RWPE2 (cell line): ENCODE data around the gene KCTD7.

Source experiments
- ATAC-seq: fragments of 200-7000 bp; cut with Tn5 transposase; 3 replicates; pipeline ENCODE4 v1.9.1; 2021; ENCODE audit warnings: low read depth
- DNase-seq: peaks from one replicate; pipeline ENCODE4 v3.0.0-alpha.2; 2020; ENCODE audit warnings: low spot score
- H3K27ac ChIP-seq: fragments of 450-650 bp; 2 replicates; pipeline ENCODE4 v1.5.1; 2017; ENCODE audit warnings: mild to moderate bottlenecking; ENCODE audit not compliant: poor library complexity, severe bottlenecking
- H3K27me3 ChIP-seq: fragments of 250-450 bp; sonication (Bioruptor Pico); 2 replicates; pipeline ENCODE4 v1.5.1; 2021; ENCODE audit warnings: mild to moderate bottlenecking, moderate library complexity; ENCODE audit not compliant: insufficient read depth, poor library complexity, severe bottlenecking
- H3K36me3 ChIP-seq: fragments of 250-450 bp; sonication (Bioruptor Pico); 2 replicates; pipeline ENCODE4 v1.5.1; 2020; ENCODE audit warnings: low read depth, mild to moderate bottlenecking, moderate library complexity
- H3K4me1 ChIP-seq: fragments of 250-450 bp; sonication (Bioruptor Pico); 2 replicates; pipeline ENCODE4 v1.5.1; 2021; ENCODE audit warnings: mild to moderate bottlenecking, moderate library complexity; ENCODE audit not compliant: insufficient read depth, poor library complexity, severe bottlenecking
- H3K4me3 ChIP-seq: fragments of 250-450 bp; sonication (Bioruptor Pico); 2 replicates; pipeline ENCODE4 v1.5.1; 2021; ENCODE audit warnings: mild to moderate bottlenecking, moderate library complexity; ENCODE audit not compliant: severe bottlenecking
- H3K9me3 ChIP-seq: fragments of 250-450 bp; sonication (Bioruptor Pico); 2 replicates; pipeline ENCODE4 v1.5.1; 2021; ENCODE audit warnings: mild to moderate bottlenecking, moderate library complexity; ENCODE audit not compliant: severe bottlenecking
- CTCF ChIP-seq: fragments of 450-650 bp; IDR thresholded peaks from one replicate; pipeline ENCODE4 v1.5.1; 2017; ENCODE audit warnings: mild to moderate bottlenecking, moderate library complexity; ENCODE audit not compliant: poor library complexity, severe bottlenecking

The KCTD7 gene

GRCh38 chr7:66638309-66639099 lies 9.8 kb downstream of the KCTD7 start:
- no peak for TF ChIP-seq CTCF
- DNase-seq (no peak), ATAC-seq (no peak)
- H3K4me1 ChIP-seq: no peaks in the 10 kb centered on the region
- no peaks in the 10 kb centered on the region for H3K27me3 ChIP-seq
- no peaks in the 10 kb centered on the region for H3K9me3 ChIP-seq
- H3K4me3 ChIP-seq: no peak overlapping the region
- H3K27ac ChIP-seq: no peak overlapping the region
- H3K36me3 ChIP-seq: peaks cover 31% of the 10 kb centered on the region

GRCh38 chr7:66639773-66640172 lies 11.1 kb downstream of the KCTD7 start:
- H3K27me3 ChIP-seq: no peaks in the 10 kb centered on the region
- H3K4me1 ChIP-seq: no peaks in the 10 kb centered on the region
- no peak overlapping the region for H3K4me3 ChIP-seq
- peaks cover 36% of the 10 kb centered on the region for H3K36me3 ChIP-seq
- DNase-seq: no peak
- H3K27ac ChIP-seq: no peak overlapping the region
- no peaks in the 10 kb centered on the region for H3K9me3 ChIP-seq
- no peak for TF ChIP-seq CTCF
- no peak for ATAC-seq

- Histone ChIP-seq H3K27me3 (no peaks in the 10 kb centered on the region), H3K4me3 (no peak overlapping the region), H3K4me1 (no peaks in the 10 kb centered on the region), H3K9me3 (no peaks in the 10 kb centered on the region), H3K36me3 (peaks cover 36% of the 10 kb centered on the region), H3K27ac (no peak overlapping the region)
- no peak for TF ChIP-seq CTCF
- DNase-seq (no peak), ATAC-seq (no peak)
Observed at GRCh38 chr7:66640802-66641525, 12.3 kb downstream of the KCTD7 start.

- no peak overlapping the region for H3K4me3 ChIP-seq
- no peaks in the 10 kb centered on the region for H3K4me1 ChIP-seq
- no peak for DNase-seq
- peaks cover 36% of the 10 kb centered on the region for H3K36me3 ChIP-seq
- no peak overlapping the region for H3K27ac ChIP-seq
- no peak for ATAC-seq
- no peaks in the 10 kb centered on the region for H3K9me3 ChIP-seq
- no peak for TF ChIP-seq CTCF
- no peaks in the 10 kb centered on the region for H3K27me3 ChIP-seq
Observed at GRCh38 chr7:66641526-66641871, 12.8 kb downstream of the KCTD7 start.

- Histone ChIP-seq H3K27me3 (no peaks in the 10 kb centered on the region), H3K4me1 (no peaks in the 10 kb centered on the region), H3K27ac (no peak overlapping the region), H3K9me3 (no peaks in the 10 kb centered on the region), H3K36me3 (peaks cover 36% of the 10 kb centered on the region), H3K4me3 (no peak overlapping the region)
- DNase-seq: no peak
- ATAC-seq: no peak
- no peak for TF ChIP-seq CTCF
Observed at GRCh38 chr7:66642186-66642585, 13.5 kb downstream of the KCTD7 start.
